CMK (cell line): Measurements from ENCODE around the gene RNF121.

ENCODE experiments used
- DNase-seq: peaks from one replicate; pipeline ENCODE4 v3.0.0-alpha.2; 2010; ENCODE audit warnings: low read depth

Gene RNF121

GRCh38 chr11:72005347-72006260, 76.8 kb downstream of the RNF121 start:
- no peak for DNase-seq

- DNase-seq = no peak
Measured at GRCh38 chr11:72006309-72007088, 77.7 kb downstream of the RNF121 start.

- no peak for DNase-seq
Measured at GRCh38 chr11:72007089-72007476, 78.2 kb downstream of the RNF121 start.

- DNase-seq = no peak
Measured at GRCh38 chr11:72007587-72007986, 78.7 kb downstream of the RNF121 start.

- DNase-seq = no peak
Measured at GRCh38 chr11:72008728-72009127, 79.9 kb downstream of the RNF121 start.

- no peak for DNase-seq
Measured at GRCh38 chr11:72009156-72009555, 80.3 kb downstream of the RNF121 start.

GRCh38 chr11:72010529-72011233, 81.8 kb downstream of the RNF121 start:
- DNase-seq = no peak

GRCh38 chr11:72012091-72012630, 83.3 kb downstream of the RNF121 start:
- DNase-seq = no peak

GRCh38 chr11:72012897-72013721, 84.3 kb downstream of the RNF121 start:
- DNase-seq = no peak

GRCh38 chr11:72013765-72014711, 85.2 kb downstream of the RNF121 start:
- DNase-seq = no peak

GRCh38 chr11:72014761-72015320, 86.0 kb downstream of the RNF121 start:
- no peak for DNase-seq

GRCh38 chr11:72015511-72016061, 86.7 kb downstream of the RNF121 start:
- no peak for DNase-seq

GRCh38 chr11:72018171-72018570, 89.3 kb downstream of the RNF121 start:
- DNase-seq = no peak

GRCh38 chr11:72023335-72023734, 94.5 kb downstream of the RNF121 start:
- DNase-seq = no peak

GRCh38 chr11:72024069-72024754, 95.4 kb downstream of the RNF121 start:
- DNase-seq = no peak

- DNase-seq = no peak
Measured at GRCh38 chr11:72026090-72026489, 97.2 kb downstream of the RNF121 start.

GRCh38 chr11:72030472-72031045, 101.7 kb downstream of the RNF121 start:
- no peak for DNase-seq

- DNase-seq = no peak
Measured at GRCh38 chr11:72036687-72037086, 107.8 kb downstream of the RNF121 start.
